ENCODE results near the gene CASP8AP2.
A peak's percentile ranks its signal among the peaks of the same experiment; 100 is the strongest.
"Not testable (repeated sequence)": the region's sequence is repeated elsewhere in the genome, so short reads cannot be mapped to it uniquely, and the experiment has no call there.

CASP8AP2 gene

GRCh38 chr6:89829472-89830169, at the start of gene CASP8AP2:
Gene CASP8AP2, plus strand, starts transcription at chr6:89829880.
- DNase-seq = peak; percentile 95

- no peak for DNase-seq
Measured at GRCh38 chr6:89781070-89782034, 48.3 kb upstream of the CASP8AP2 start.

- no peak for DNase-seq
Measured at GRCh38 chr6:89782222-89782621, 47.5 kb upstream of the CASP8AP2 start.

GRCh38 chr6:89783293-89783692, 46.4 kb upstream of the CASP8AP2 start:
- DNase-seq = not testable (repeated sequence)

GRCh38 chr6:89784838-89785237, 44.8 kb upstream of the CASP8AP2 start:
- DNase-seq = no peak

- no peak for DNase-seq
Measured at GRCh38 chr6:89786970-89787369, 42.7 kb upstream of the CASP8AP2 start.

GRCh38 chr6:89787660-89788328, 41.9 kb upstream of the CASP8AP2 start:
- DNase-seq = no peak

GRCh38 chr6:89789980-89790379, 39.7 kb upstream of the CASP8AP2 start:
- DNase-seq = no peak

GRCh38 chr6:89790403-89790802, 39.3 kb upstream of the CASP8AP2 start:
- no peak for DNase-seq

GRCh38 chr6:89792881-89793280, 36.8 kb upstream of the CASP8AP2 start:
- peak; percentile 16 for DNase-seq

GRCh38 chr6:89793586-89793985, 36.1 kb upstream of the CASP8AP2 start:
- no peak for DNase-seq

- no peak for DNase-seq
Measured at GRCh38 chr6:89794324-89794723, 35.4 kb upstream of the CASP8AP2 start.

GRCh38 chr6:89797317-89797716, 32.4 kb upstream of the CASP8AP2 start:
- DNase-seq = peak; percentile 13

GRCh38 chr6:89799096-89799495, 30.6 kb upstream of the CASP8AP2 start:
- DNase-seq = no peak

- DNase-seq = no peak
Measured at GRCh38 chr6:89799756-89800155, 29.9 kb upstream of the CASP8AP2 start.

GRCh38 chr6:89803271-89803670, 26.4 kb upstream of the CASP8AP2 start:
- no peak for DNase-seq

- DNase-seq = no peak
Measured at GRCh38 chr6:89805814-89806371, 23.8 kb upstream of the CASP8AP2 start.

- no peak for DNase-seq
Measured at GRCh38 chr6:89807581-89807980, 22.1 kb upstream of the CASP8AP2 start.

GRCh38 chr6:89813422-89813821, 16.3 kb upstream of the CASP8AP2 start:
- DNase-seq = not testable (repeated sequence)

GRCh38 chr6:89817481-89817880, 12.2 kb upstream of the CASP8AP2 start:
- no peak for DNase-seq

- no peak for DNase-seq
Measured at GRCh38 chr6:89818977-89819335, 10.7 kb upstream of the CASP8AP2 start.

- DNase-seq = peak; percentile 96
Measured at GRCh38 chr6:89819336-89820130, 10.1 kb upstream of the CASP8AP2 start, which contains the start of gene MDN1. Gene MDN1, minus strand, starts transcription at chr6:89819794. Its CDS starts 187 bp downstream, at chr6:89819607.

Measured in NCI-H226 (cell line).